ENCODE measurements around the gene GLRA3. TPM values are rescaled to one million over a fixed set of nuclear protein-coding genes. Genes with fewer than 3 reads are reported as not detected.
"Not testable (repeated sequence)": the region's sequence is repeated elsewhere in the genome, so short reads cannot be mapped to it uniquely, and the experiment has no call there.

Gene GLRA3
- total RNA-seq, 1 experiment from 2014 or later = 0.15 TPM

GRCh38 chr4:174669270-174669669 lies 159.8 kb downstream of the GLRA3 start:
- DNase-seq (ENCODE audit: extremely low read depth, low read depth) = peak; percentile 67

GRCh38 chr4:174665799-174666198 lies 163.2 kb downstream of the GLRA3 start:
- no peak for DNase-seq (ENCODE audit: extremely low read depth, low read depth)

DNA sequence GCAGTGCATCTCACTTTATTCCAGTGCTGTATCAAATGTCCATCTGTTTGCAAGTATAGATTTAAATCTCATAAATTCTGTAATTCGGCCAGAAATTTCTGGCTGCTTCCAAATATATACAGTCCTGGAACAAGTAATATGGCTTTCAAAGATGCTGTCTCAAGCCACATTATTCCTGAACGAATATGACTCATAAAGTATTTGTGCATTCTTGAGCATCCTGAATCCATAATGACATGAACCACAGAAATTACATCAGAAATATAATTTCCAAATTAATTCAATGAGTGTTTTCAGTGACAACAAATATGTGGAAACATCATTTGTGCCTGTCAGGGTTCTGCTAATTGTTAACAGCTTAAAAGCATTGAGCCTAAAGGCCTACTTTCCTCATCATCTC lies 165.8 kb downstream of the GLRA3 start:
- no peak for DNase-seq (ENCODE audit: extremely low read depth, low read depth)

- DNase-seq (ENCODE audit: extremely low read depth, low read depth) = no peak
Measured at GRCh38 chr4:174658246-174658645, 170.8 kb downstream of the GLRA3 start.

- no peak for DNase-seq (ENCODE audit: extremely low read depth, low read depth)
Measured at GRCh38 chr4:174657472-174657871, 171.6 kb downstream of the GLRA3 start.

GRCh38 chr4:174654634-174655033 lies 174.4 kb downstream of the GLRA3 start:
- no peak for DNase-seq (ENCODE audit: extremely low read depth, low read depth)

DNA sequence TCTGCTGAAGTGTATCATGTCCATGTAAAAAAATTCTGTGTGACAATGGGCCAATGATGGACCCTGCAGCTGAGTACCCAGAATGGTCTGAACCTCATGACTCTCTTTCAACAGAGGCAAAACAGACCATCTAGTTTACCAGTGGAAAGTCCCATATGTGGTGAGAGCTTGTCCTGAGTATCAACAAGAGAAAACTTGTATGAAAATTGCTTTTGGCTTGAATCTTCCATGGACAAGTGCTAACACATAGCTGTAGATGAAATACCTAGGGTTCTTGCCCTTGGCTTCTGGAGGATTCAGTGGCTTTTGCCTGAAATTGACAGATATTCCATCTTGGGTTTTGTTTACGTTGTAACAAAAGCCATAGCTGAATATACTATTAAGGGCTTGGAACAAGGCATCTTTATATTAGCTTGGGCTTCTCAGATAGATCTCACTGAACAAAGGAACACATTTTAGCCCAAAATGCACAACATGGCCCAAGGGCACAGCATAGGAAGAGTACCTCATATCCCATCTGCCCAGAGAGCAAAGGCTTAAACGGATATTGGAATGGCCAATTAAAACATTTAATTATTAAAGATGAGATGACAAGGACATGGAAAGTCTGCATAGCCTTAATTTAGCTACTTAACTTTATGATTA lies 178.2 kb downstream of the GLRA3 start:
- DNase-seq (ENCODE audit: extremely low read depth, low read depth) = no peak

DNA sequence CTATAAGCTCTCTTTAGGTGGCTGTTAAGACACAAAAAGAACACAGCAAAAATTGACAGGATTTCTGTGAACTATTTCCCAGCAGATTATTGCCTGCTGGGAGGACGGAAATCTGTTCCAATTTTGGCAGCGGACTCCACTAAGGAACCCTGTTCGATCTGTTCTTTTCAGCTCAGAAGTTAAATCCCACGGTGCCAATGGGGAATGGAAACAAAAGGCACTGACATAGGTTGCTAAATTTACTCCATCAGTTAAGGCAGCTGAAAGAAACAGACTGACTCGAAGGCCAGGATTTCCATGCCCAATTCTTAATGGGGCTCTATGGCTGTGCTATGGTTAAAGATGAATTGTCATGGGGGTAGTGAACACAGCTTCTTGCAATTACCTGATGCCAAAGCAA lies 180.2 kb downstream of the GLRA3 start:
- no peak for DNase-seq (ENCODE audit: extremely low read depth, low read depth)

- no peak for DNase-seq (ENCODE audit: extremely low read depth, low read depth)
Measured at GRCh38 chr4:174646326-174646725, 182.7 kb downstream of the GLRA3 start.

- no peak for DNase-seq (ENCODE audit: extremely low read depth, low read depth)
Measured at GRCh38 chr4:174640146-174640545, 188.9 kb downstream of the GLRA3 start.

DNA sequence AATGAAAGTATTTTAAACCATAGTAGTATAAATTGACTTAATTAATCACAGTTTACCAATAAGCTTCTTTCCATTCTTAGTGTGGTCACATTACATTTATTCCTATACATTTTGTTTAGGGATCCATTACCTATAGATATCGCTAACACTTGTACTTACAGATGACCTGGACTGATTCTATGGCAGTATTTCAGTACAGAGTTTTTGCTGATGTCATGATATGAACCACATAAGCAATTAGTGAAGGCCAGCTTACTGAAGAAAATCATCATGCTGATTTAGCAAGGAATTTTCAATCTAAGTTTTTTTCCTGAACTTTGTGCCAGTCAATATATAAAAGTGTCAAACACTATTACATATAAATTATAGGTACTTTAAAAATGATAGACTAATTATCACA lies 193.3 kb downstream of the GLRA3 start:
- DNase-seq (ENCODE audit: extremely low read depth, low read depth) = no peak

DNA sequence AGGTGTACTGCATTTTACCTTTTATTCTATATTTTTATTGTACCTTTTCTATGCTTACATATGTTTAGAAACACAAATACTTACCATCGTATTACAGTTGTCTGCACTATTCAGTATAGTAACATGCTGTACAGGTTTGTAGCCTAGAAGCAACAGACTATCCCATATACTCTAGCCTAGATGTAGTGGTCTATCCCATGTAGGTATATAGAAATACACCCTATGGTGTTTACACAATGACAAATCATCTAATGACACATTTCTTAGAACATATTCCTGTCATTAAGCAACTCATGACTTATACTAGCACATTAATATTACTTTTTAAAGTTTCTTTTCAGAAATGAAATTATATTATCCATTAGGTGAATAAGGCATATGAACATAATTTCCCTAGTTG lies 195.6 kb downstream of the GLRA3 start:
- DNase-seq (ENCODE audit: extremely low read depth, low read depth) = no peak

DNA sequence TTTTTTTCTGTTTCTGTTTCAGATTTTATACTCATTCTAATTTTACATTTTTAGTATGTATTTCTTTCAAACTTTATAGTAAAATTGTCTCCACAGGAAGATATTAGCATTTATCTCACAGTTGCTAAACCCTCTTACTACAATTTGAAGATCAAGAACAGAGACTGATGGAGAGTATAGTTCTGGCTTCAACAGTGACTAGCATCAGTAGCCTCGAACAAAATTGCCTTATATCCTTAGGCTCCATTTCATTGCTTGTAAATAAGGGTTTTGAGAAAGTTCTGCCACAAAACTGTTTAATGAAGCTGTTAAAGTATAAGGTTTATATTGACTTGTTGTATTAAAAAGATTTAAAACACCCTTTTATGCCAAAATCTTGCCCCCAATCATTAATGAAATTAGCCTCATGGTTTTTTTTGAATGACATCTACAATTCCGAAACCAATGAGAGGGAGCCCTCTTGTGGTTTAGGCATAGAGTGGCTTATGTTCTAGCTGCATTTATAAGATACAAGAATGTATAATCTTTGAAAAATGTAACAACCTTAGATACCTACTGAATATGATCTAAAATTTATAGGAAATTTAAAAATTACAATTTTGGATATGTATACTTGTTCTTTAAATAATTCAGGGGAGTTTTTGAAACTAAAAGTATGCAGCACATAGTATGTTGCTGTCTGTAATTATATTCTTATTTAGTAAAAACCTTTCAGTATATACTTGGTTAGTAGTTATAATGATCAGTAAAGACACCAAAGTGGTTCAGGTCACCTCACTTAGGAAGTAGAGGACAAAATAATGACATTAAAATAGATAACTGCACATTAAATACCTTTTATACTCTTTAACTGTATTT lies 196.9 kb downstream of the GLRA3 start:
- DNase-seq (ENCODE audit: extremely low read depth, low read depth) = peak; percentile 47

GRCh38 chr4:174629907-174630450 lies 199.1 kb downstream of the GLRA3 start:
- not testable (repeated sequence) for DNase-seq (ENCODE audit: extremely low read depth, low read depth)

- no peak for DNase-seq (ENCODE audit: extremely low read depth, low read depth)
Measured at GRCh38 chr4:174629265-174629664, 199.8 kb downstream of the GLRA3 start.

DNA sequence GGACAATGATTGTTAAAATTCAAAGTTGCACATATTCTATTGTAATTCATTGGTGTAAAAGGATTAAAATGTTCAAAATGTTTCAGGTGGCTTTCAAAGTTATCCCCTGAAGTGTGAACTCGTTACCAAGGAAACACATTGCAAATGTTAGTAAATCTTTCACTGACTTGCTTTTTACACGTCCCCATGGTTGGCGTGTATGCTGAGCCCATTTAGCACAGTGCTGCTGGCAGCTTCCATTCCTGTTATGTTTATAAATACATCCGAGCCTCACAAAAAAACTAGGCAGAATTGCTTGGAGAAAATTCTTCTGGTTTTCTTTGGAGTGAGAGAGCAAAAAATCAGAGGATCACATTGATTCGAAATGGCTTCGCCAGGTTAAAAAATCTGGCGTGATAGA lies 200.9 kb downstream of the GLRA3 start:
- no peak for DNase-seq (ENCODE audit: extremely low read depth, low read depth)

DNA sequence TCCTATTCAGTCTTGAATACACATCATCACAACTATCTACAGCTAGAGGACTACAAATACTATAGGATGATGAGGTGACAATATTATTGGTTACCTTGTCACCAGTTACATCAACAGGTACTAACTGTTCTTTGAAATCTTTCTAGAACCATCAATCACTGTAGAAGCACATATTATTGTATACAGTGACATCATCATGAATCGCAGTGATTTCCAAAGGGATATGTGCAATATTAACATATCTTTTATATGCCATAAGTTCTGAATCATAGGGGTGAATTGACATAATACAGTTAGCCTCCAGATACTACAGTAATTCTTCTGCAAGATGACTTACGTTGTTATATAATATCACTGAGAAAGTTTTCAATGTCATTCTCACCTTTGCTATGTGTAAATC lies 201.6 kb downstream of the GLRA3 start:
- no peak for DNase-seq (ENCODE audit: extremely low read depth, low read depth)

DNA sequence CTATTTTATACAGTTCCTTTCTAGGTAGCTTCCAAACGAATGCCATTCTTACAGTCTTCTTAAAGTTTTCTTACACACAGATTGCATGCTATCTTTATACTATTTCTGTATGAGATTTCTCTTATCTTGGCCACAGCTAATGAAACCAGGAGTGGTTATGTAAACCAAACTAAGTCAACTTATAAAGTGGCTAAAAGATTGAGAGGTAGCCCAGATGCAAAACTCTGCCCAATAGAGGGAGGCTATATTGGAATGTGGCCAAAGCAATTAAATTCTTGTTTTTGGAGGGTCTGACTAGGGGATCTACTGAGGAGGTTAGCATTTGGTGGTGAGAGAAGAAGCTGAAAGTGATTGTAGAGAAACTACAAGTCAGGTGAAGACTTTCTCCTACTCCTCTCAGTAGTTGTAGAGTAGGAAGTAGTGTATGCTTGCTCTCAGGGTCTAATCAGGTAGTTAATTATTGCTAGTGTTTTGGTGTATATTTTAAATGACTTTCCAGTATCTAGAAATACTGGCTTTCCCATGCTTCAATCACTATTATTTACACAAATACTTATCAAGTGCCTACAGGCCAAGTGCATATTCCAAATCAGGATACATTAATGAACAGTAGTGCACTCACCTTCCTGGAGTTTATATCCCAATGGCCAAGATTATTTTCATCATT lies 202.6 kb downstream of the GLRA3 start:
- DNase-seq (ENCODE audit: extremely low read depth, low read depth) = no peak

GRCh38 chr4:174616661-174617060 lies 212.4 kb downstream of the GLRA3 start:
- no peak for DNase-seq (ENCODE audit: extremely low read depth, low read depth)

DNA sequence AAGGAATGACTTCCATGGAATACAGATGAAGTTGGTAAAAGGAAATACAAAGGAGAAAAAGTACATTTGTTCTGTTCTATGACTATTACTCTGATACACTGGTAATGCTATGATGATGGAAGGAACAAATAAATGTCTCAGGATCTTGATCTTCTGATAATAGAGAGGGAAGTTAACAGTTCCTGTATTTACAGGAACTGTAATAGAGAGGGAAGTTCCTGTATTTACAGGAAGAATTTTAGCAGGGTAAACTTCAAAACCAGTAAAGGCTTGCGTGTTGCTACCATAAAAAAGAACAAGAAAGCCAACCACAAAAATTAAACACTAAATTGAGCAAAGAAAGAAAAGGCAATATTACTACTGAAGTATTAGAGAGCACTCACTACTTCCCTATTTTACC lies 215.1 kb downstream of the GLRA3 start:
- no peak for DNase-seq (ENCODE audit: extremely low read depth, low read depth)

GRCh38 chr4:174611792-174612191 lies 217.3 kb downstream of the GLRA3 start:
- no peak for DNase-seq (ENCODE audit: extremely low read depth, low read depth)
